ENCODE measurements around the gene SSBP3. TPM values are rescaled to one million over a fixed set of nuclear protein-coding genes. Genes with fewer than 3 reads are reported as not detected.

SSBP3 gene
- total and polyA plus RNA-seq, 2 of the 13 experiments (the other 11 are each of a cell fraction or from before 2014, with no cell fraction given) = 8.5 to 17.6 TPM

- TF ChIP-seq TERF1 (CRISPR knock-in tag; IDR thresholded peaks at IDR 0.05) (no peak), GABPA (IDR thresholded peaks at IDR 0.05; ENCODE audit: low read depth, low read length) (no peak), GABPA (CRISPR knock-in tag; IDR thresholded peaks at IDR 0.05; ENCODE audit: low read depth) (no peak), GATAD1 (CRISPR knock-in tag; IDR thresholded peaks at IDR 0.05) (peak; percentile 93), JUN (CRISPR knock-in tag; IDR thresholded peaks at IDR 0.05) (0 out of 2 replicates have a peak, but pooled peaks have one; percentile 17), ZNF737 (CRISPR knock-in tag; IDR thresholded peaks at IDR 0.05; ENCODE audit: borderline replicate concordance) (peak; percentile 58; the same call in 1 of the 2 replicates), ZKSCAN1 (IDR thresholded peaks at IDR 0.05; ENCODE audit: low read length) (no peak), FOSL2 (CRISPR knock-in tag; IDR thresholded peaks at IDR 0.05) (no peak), GFI1 (CRISPR knock-in tag; IDR thresholded peaks at IDR 0.05; ENCODE audit: borderline replicate concordance) (no peak), ZNF10 (CRISPR knock-in tag; IDR thresholded peaks at IDR 0.05; ENCODE audit: borderline replicate concordance, low read depth) (no peak), KDM4B (CRISPR knock-in tag; IDR thresholded peaks at IDR 0.05) (no peak), FOXA1 (IDR thresholded peaks at IDR 0.05) (no peak), FOXA1 (CRISPR knock-in tag; IDR thresholded peaks at IDR 0.05) (no peak), ZNF20 (CRISPR knock-in tag; IDR thresholded peaks at IDR 0.05) (no peak), MED1 (CRISPR knock-in tag; IDR thresholded peaks at IDR 0.05) (peak; percentile 25; the same call in 1 of the 2 replicates), HOXD1 (CRISPR knock-in tag; IDR thresholded peaks at IDR 0.05) (no peak), ZNF891 (CRISPR knock-in tag; IDR thresholded peaks at IDR 0.05) (peak; percentile 21; the same call in 1 of the 2 replicates), U2AF1 (optimal IDR thresholded peaks at IDR 0.05; ENCODE audit: low read depth, low read length) (no peak), RBM22 (optimal IDR thresholded peaks at IDR 0.05; ENCODE audit: low read length) (no peak), KLF13 (CRISPR knock-in tag; IDR thresholded peaks at IDR 0.05) (no peak), ZNF282 (IDR thresholded peaks at IDR 0.05; ENCODE audit: partially characterized antibody) (no peak), ZNF883 (CRISPR knock-in tag; IDR thresholded peaks at IDR 0.05; ENCODE audit: not compliant biosample characterization) (no peak), ZNF772 (CRISPR knock-in tag; IDR thresholded peaks at IDR 0.05) (peak; percentile 71)
- TF ChIP-seq, protein P1, sequence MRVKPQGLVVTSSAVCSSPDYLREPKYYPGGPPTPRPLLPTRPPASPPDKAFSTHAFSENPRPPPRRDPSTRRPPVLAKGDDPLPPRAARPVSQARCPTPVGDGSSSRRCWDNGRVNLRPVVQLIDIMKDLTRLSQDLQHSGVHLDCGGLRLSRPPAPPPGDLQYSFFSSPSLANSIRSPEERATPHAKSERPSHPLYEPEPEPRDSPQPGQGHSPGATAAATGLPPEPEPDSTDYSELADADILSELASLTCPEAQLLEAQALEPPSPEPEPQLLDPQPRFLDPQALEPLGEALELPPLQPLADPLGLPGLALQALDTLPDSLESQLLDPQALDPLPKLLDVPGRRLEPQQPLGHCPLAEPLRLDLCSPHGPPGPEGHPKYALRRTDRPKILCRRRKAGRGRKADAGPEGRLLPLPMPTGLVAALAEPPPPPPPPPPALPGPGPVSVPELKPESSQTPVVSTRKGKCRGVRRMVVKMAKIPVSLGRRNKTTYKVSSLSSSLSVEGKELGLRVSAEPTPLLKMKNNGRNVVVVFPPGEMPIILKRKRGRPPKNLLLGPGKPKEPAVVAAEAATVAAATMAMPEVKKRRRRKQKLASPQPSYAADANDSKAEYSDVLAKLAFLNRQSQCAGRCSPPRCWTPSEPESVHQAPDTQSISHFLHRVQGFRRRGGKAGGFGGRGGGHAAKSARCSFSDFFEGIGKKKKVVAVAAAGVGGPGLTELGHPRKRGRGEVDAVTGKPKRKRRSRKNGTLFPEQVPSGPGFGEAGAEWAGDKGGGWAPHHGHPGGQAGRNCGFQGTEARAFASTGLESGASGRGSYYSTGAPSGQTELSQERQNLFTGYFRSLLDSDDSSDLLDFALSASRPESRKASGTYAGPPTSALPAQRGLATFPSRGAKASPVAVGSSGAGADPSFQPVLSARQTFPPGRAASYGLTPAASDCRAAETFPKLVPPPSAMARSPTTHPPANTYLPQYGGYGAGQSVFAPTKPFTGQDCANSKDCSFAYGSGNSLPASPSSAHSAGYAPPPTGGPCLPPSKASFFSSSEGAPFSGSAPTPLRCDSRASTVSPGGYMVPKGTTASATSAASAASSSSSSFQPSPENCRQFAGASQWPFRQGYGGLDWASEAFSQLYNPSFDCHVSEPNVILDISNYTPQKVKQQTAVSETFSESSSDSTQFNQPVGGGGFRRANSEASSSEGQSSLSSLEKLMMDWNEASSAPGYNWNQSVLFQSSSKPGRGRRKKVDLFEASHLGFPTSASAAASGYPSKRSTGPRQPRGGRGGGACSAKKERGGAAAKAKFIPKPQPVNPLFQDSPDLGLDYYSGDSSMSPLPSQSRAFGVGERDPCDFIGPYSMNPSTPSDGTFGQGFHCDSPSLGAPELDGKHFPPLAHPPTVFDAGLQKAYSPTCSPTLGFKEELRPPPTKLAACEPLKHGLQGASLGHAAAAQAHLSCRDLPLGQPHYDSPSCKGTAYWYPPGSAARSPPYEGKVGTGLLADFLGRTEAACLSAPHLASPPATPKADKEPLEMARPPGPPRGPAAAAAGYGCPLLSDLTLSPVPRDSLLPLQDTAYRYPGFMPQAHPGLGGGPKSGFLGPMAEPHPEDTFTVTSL (CRISPR knock-in tag; IDR thresholded peaks at IDR 0.05; ENCODE audit: borderline replicate concordance) = peak; percentile 60; the same call in 1 of the 2 replicates
- TF ChIP-seq, protein P2, sequence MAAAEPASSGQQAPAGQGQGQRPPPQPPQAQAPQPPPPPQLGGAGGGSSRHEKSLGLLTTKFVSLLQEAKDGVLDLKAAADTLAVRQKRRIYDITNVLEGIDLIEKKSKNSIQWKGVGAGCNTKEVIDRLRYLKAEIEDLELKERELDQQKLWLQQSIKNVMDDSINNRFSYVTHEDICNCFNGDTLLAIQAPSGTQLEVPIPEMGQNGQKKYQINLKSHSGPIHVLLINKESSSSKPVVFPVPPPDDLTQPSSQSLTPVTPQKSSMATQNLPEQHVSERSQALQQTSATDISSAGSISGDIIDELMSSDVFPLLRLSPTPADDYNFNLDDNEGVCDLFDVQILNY (CRISPR knock-in tag; conservative IDR thresholded peaks at IDR 0.05) = peak; percentile 72; the same call in 1 of the 2 replicates
Observed at GRCh38 chr1:54199765-54200518, 206.3 kb downstream of the SSBP3 start, which contains the start of the genes CYB5RL and MRPL37 (continued).
